Hematopoietic multipotent progenitor cell treated with erythropoietin and hydrocortisone succinate and interleukin-3 and kit ligand, for 15 days (in vitro differentiated cells): Measurements from ENCODE around the gene UCP2.
"Not testable (repeated sequence)": the region's sequence is repeated elsewhere in the genome, so short reads cannot be mapped to it uniquely, and the experiment has no call there.

Source experiments
- DNase-seq: peaks from one replicate; pipeline ENCODE4 v3.0.0-alpha.2; 2015; ENCODE audit warnings: low spot score

Gene UCP2

DNA sequence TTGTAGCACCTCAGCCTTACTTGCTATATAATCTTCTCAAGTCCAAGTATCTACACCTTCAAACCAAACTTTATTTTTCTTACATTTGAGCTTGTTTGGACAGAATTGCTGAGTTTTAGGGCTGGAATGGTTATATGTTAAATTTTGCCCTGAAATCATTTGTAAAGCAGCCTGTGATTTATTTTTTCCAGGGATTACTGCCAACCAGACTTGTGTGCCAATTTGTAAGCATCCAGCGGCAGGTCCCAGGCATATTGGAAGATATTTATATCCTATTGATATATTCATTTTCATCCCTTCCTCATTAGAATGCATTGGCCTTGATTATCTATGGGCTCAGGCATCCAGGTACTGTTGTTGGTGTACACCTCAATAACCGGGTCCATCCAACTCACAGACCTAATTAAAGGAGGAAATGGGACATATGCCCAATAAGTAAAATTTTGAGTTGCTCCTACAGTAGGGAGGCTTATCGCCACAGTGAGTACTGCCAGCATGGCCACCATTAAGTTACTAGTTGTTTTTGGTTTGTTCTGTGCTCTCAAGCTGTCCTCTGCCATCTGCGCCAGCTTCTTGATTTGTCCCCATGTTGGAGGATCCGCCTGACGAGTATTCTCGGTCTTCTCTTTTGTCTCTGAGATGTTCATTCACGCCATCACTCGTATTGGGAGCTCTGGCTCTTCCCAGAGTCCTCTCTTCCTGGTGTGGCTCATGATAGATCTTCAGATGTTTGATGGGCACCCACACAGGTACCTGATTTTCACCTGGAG lies 41.7 kb downstream of the UCP2 start:
- no peak for DNase-seq

DNA sequence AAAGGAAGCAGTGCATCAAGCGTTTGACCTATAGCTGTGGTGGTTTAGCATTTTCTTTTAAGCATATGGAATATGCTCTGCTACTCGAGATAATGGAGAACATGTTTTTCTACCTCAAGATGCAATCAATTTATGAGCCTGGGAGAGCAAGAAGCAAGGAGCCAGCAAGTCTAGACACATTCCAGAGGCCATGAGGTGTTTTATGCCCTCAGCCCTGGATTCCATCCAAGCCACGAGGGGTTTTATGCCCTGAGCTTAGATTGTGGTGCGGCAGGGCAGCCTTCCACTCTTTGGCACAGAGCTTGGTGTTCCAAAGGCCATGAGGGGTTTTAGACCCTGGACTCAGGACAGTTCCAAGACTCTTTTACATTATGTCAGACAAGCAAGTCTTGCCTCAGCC lies 43.5 kb downstream of the UCP2 start:
- DNase-seq, result no peak

DNA sequence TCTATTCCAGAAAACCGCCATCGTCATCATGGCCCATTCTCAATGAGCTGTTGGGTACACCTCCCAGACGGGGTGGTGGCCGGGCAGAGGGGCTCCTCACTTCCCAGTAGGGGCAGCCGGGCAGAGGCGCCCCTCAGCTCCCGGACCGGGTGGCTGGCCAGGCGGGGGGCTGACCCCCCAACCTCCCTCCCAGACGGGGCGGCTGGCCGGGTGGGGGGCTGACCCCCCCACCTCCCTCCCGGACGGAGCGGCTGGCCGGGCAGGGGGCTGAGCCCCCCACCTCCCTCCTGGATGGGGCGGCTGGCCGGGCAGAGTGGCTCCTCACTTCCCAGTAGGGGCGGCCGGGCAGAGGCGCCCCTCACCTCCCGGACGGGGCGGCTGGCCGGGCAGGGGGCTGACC lies 46.6 kb downstream of the UCP2 start:
- DNase-seq, result not testable (repeated sequence)

DNA sequence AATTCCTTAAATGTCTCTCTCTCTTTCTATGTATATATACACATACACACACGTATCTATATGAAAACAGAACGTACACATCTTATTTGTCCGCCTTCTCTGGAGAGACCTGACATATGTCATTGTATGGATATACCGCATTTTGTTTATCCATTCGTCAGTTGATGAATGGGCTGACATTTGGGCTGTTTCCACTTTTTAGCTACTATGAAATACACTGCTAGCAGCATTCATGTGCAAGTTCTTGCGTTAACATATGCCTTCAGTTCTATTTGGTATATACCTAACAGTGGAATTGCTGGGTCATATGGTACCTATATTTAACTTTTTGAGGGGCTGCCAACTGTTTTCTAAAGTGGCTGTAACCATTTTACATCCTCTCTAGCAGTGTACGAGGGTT lies 49.9 kb downstream of the UCP2 start:
- DNase-seq, result no peak

DNA sequence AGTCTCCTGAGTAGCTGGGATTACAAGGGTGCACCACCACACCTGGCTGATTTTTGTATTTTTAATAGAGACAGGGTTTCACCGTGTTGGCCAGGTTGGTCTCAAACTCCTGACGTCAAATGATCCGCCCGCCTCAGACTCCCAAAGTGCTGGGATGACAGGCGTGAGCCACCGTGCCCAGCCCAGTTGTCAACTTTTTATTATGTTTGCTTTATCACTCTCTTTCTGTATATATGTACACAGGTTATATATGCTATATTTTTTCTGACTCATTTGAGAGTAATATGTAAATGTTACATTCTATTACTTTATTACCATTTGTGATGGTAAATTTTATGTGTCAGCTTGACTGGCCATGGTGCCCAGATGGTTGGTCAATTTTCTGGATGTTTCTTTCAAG lies 50.7 kb downstream of the UCP2 start:
- no peak for DNase-seq

DNA sequence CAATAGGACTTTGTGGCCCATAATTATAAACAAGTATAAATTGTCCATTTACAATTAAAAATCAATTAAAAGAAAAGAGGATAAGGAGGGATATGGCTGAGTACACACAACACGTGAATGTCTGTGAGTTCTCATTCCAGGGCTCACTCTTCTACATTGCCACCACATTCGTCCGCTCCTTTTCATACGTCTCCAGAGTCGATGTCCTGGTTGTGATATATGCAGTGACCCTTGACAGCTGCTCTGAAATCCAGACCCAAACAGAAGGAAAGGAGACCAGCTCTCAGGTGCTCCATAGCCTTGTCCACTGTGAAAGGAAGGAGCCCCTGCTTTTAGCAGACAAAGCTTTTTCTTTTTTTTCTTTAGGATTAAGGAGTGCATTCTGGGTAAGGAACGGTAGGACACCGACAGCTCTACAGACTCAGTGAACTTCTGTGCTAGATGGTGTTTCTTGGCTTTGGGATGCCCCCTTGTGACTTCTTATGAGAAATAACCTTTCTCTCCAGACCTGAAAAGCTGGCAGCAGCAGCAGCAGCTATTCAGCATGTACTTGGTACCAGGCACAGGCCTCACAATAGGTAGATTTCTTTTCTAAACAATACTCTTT lies 51.5 kb downstream of the UCP2 start:
- peak; percentile 63 for DNase-seq

DNA sequence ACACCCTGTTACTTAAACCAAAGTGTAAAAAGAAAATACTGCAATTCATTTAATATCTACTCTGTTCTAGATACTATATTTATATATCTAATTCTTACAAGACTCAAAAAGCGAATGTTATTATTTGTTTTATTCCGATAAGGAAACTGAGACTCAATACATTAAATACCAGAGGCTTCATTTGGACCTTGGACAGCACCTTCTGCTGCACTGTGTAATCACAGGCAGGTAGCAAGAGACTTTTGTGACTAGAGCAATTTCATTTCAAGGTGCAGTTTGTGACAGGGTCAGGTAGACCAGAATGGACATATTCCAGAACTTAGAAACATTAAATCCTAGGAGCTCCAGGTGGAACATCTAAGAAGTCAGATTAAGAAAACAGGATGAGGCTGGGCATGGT lies 53.3 kb downstream of the UCP2 start:
- DNase-seq, result no peak
